Hepatocyte (in vitro differentiated cells): Measurements from ENCODE around the gene EXOC3.

Source experiments
- CTCF ChIP-seq: fragments of 200-600 bp; sonication (generic); IDR thresholded peaks from 2 replicates; pipeline ENCODE4 v1.5.1; 2016; ENCODE audit warnings: antibody characterized with exemption, mild to moderate bottlenecking; ENCODE audit not compliant: poor library complexity
- EZH2 ChIP-seq: fragments of 200-600 bp; sonication (generic); IDR thresholded peaks from 2 replicates; pipeline ENCODE4 v1.6.1; 2016; ENCODE audit warnings: antibody characterized with exemption, mild to moderate bottlenecking, borderline replicate concordance
- EZH2phosphoT487 ChIP-seq: fragments of 200-600 bp; sonication (generic); IDR thresholded peaks from one replicate; pipeline ENCODE4 v1.6.1; 2018; ENCODE audit warnings: antibody characterized with exemption, mild to moderate bottlenecking, low read depth, moderate library complexity; ENCODE audit not compliant: unreplicated experiment, severe bottlenecking

- no peak for TF ChIP-seq CTCF
- no peak for TF ChIP-seq EZH2
- no peak for TF ChIP-seq EZH2phosphoT487
Observed at GRCh38 chr5:396531-396961, 46.4 kb upstream of the EXOC3 start.
